HepG2 (cell line): ENCODE results near the gene MMS19. TPM values are rescaled to one million over a fixed set of nuclear protein-coding genes. Genes with fewer than 3 reads are reported as not detected.

Experiments used
- ATAC-seq: fragments of 200-7000 bp; cut with Tn5 transposase; 3 replicates; pipeline ENCODE4 v1.9.1; 2020; ENCODE audit warnings: mild to moderate bottlenecking, moderate library complexity
- BruUV-seq: library from RNA; stranded (reverse); fragments of 400-500 nt; replicated peaks from 2 replicates; lab custom pipeline; 2021; lab: Mats Ljungman, UMichigan
- CTCF ChIA-PET: fragments of 300-600 bp; formaldehyde crosslinking; extraction: SDS; loops from one replicate; lab custom pipeline; 2021; ENCODE audit warnings: low total read pairs, inconsistent platforms, low intra/inter-chr PET ratio; lab: Yijun Ruan, JAX
- POLR2A ChIA-PET: fragments of 350-600 bp; sonication (Branson Sonifier 250); formaldehyde crosslinking; loops from one replicate; lab custom pipeline; 2020; ENCODE audit warnings: antibody characterized with exemption, inconsistent platforms; lab: Yijun Ruan, JAX
- DNase-seq: peaks from one replicate; pipeline ENCODE4 v3.0.0-alpha.2; 2015; ENCODE audit warnings: low spot score
- FAIRE-seq: peaks from 3 replicates; lab custom pipeline; 2011; peaks lifted over from hg19 to GRCh38; lab: Jason Lieb, UNC
- H2AFZ ChIP-seq: one replicate; pipeline ENCODE4 v1.6.1; 2011; ENCODE audit warnings: low read length, inconsistent platforms
- H3K27ac ChIP-seq: fragments of 300-600 bp; 3 replicates; pipeline ENCODE4 v1.8.0; 2011; ENCODE audit warnings: mixed run types, mild to moderate bottlenecking, mixed read lengths, low read length, inconsistent platforms; ENCODE audit not compliant: insufficient read depth; ENCODE audit errors: extremely low read length
- H3K27me3 ChIP-seq, 2 experiments: fragments of 200-600 bp in 1 of 2; 2 replicates in 1 of 2; 3 replicates in 1 of 2; pipeline versions ENCODE4 v1.6.0 to v1.8.0; 2011; ENCODE audit warnings: low read length in 2 of 2, mild to moderate bottlenecking in 2 of 2, moderate library complexity in 2 of 2, inconsistent platforms in 1 of 2; ENCODE audit not compliant: insufficient read depth in 2 of 2, control insufficient read depth in 1 of 2
- H3K36me3 ChIP-seq, 2 experiments: fragments of 200-600 bp in 1 of 2; replicated peaks in 1 of 2; 2 replicates in 1 of 2; 3 replicates in 1 of 2; pipeline versions ENCODE4 v1.5.1 to v1.8.0; 2011; ENCODE audit warnings: low read length in 2 of 2, inconsistent platforms in 1 of 2; ENCODE audit not compliant: insufficient read depth in 2 of 2, control insufficient read depth in 1 of 2
- H3K4me1 ChIP-seq: 2 replicates; pipeline ENCODE4 v1.5.1; 2012; ENCODE audit warnings: low read length, inconsistent platforms; ENCODE audit not compliant: insufficient read depth
- H3K4me2 ChIP-seq: 2 replicates; pipeline ENCODE4 v1.6.0; 2011; ENCODE audit warnings: low read depth, low read length, inconsistent platforms
- H3K4me3 ChIP-seq, 3 experiments: fragments of 200-600 bp in 1 of 3; sonication (generic), shearing (Covaris generic) in 1 of 3; replicated peaks in 1 of 3; 2 replicates each; pipeline ENCODE4 v1.5.1; 2011 to 2016; ENCODE audit warnings: low read length in 3 of 3, inconsistent platforms in 2 of 3, low read depth in 2 of 3, mild to moderate bottlenecking in 2 of 3, control low read depth in 1 of 3, mixed read lengths in 1 of 3; ENCODE audit not compliant: insufficient read depth in 1 of 3
- H3K79me2 ChIP-seq: one replicate; pipeline ENCODE4 v1.6.1; 2011; ENCODE audit warnings: low read length, inconsistent platforms; ENCODE audit not compliant: insufficient read depth
- H3K9ac ChIP-seq: 2 replicates; pipeline ENCODE4 v1.6.0; 2011; ENCODE audit warnings: mild to moderate bottlenecking, low read depth, low read length, inconsistent platforms; ENCODE audit not compliant: insufficient read depth
- H3K9me3 ChIP-seq: 2 replicates; pipeline ENCODE4 v1.5.1; 2012; ENCODE audit warnings: mild to moderate bottlenecking, low read length
- H4K20me1 ChIP-seq: 2 replicates; pipeline ENCODE4 v1.6.0; 2011; ENCODE audit warnings: inconsistent platforms, mild to moderate bottlenecking, low read length, moderate library complexity; ENCODE audit not compliant: insufficient read depth
- AKAP8 ChIP-seq: sonication (generic); formaldehyde crosslinking; IDR thresholded peaks from 2 replicates; pipeline ENCODE4 v1.5.1; 2020; ENCODE audit warnings: mild to moderate bottlenecking, missing genetic modification reagents
- ARNT ChIP-seq: fragments of 450-650 bp; IDR thresholded peaks from 2 replicates; pipeline ENCODE4 v1.6.1; 2017
- DMAP1 ChIP-seq: IDR thresholded peaks from 2 replicates; pipeline ENCODE4 v1.6.1; 2016
- DPF2 ChIP-seq: sonication (generic); formaldehyde crosslinking; IDR thresholded peaks from 2 replicates; pipeline ENCODE4 v1.4.0; 2020; ENCODE audit warnings: mild to moderate bottlenecking, low read depth, missing genetic modification reagents, borderline replicate concordance
- FOXA3 ChIP-seq: IDR thresholded peaks from 2 replicates; pipeline ENCODE4 v1.6.1; 2016; ENCODE audit warnings: missing genetic modification reagents, missing compliant biosample characterization
- HMGA1 ChIP-seq: sonication (generic); formaldehyde crosslinking; conservative IDR thresholded peaks from 2 replicates; pipeline ENCODE4 v1.4.0; 2020; ENCODE audit warnings: missing genetic modification reagents
- ZNF230 ChIP-seq: sonication (generic); formaldehyde crosslinking; IDR thresholded peaks from 2 replicates; pipeline ENCODE4 v1.4.0; 2020; ENCODE audit warnings: mild to moderate bottlenecking, missing genetic modification reagents
- ZNF3 ChIP-seq: IDR thresholded peaks from 2 replicates; pipeline ENCODE4 v1.7.0; 2017; ENCODE audit warnings: inconsistent platforms
- WGBS: methylation state at CpG from one replicate; pipeline ENCODE4 v1.1.6; 2017; ENCODE audit warnings: low lambda C conversion rate; 5-methylcytosine and 5-hydroxymethylcytosine counted together
- in situ Hi-C: cut with HindIII; loops from 2 replicates; pipeline ENCODE4 v1.10.0; 2017; ENCODE audit warnings: low pct_unique_long_range_greater_than_20kb; ENCODE audit not compliant: extremely low pct_ligation_motif_present
- intact Hi-C: fragments of 100-400 bp; cut with micrococcal nuclease; formaldehyde crosslinking; loops from one replicate; pipeline ENCODE4 v1.10.0; 2022; ENCODE audit not compliant: unreplicated experiment
- polyA plus RNA-seq, 8 experiments: library from polyadenylated mRNA; depleted of rRNA in 3 of 8; stranded (reverse) in 7 of 8; unstranded in 1 of 8; fragments of >200 nt; fragmentation: Illumina TruSeq in 4 of 8; extraction: Trizol in 4 of 8; gene quantifications; 2 replicates each; pipeline versions ENCODE4 v1.2.1 to v1.2.3, GENCODE V29; 2011 to 2016; ENCODE audit warnings: low read depth in 4 of 8, missing spikeins in 1 of 8, mixed read lengths in 1 of 8; ENCODE audit not compliant: insufficient read depth in 1 of 8
- total RNA-seq, 5 experiments: library from RNA; depleted of rRNA; stranded (reverse); fragments of >200 nt; fragmentation: Illumina TruSeq; extraction: Trizol; gene quantifications; 2 replicates each; pipeline ENCODE4 v1.2.3, GENCODE V29; 2016; ENCODE audit warnings: low read depth in 1 of 5
- TF ChIP-seq, protein P1 (sequence below): sonication (generic); formaldehyde crosslinking; IDR thresholded peaks from 2 replicates; pipeline ENCODE4 v1.5.0; 2020; ENCODE audit warnings: missing genetic modification reagents
- TF ChIP-seq, protein P2 (sequence below): sonication (generic); formaldehyde crosslinking; IDR thresholded peaks from 2 replicates; pipeline ENCODE4 v1.5.1; 2020; ENCODE audit warnings: missing genetic modification reagents, mild to moderate bottlenecking, borderline replicate concordance
- TF ChIP-seq, protein P3 (sequence below): sonication (generic); formaldehyde crosslinking; IDR thresholded peaks from 2 replicates; pipeline ENCODE4 v1.5.0; 2020; ENCODE audit warnings: mild to moderate bottlenecking, missing genetic modification reagents
- TF ChIP-seq, protein P4 (sequence below): IDR thresholded peaks from 2 replicates; pipeline ENCODE4 v1.6.1; 2016; ENCODE audit warnings: mild to moderate bottlenecking, missing biosample characterization, missing genetic modification reagents
- TF ChIP-seq, protein P5 (sequence below): sonication (generic); formaldehyde crosslinking; IDR thresholded peaks from 2 replicates; pipeline ENCODE4 v1.4.0; 2020; ENCODE audit warnings: missing genetic modification reagents, mild to moderate bottlenecking, borderline replicate concordance
- TF ChIP-seq, protein P6 (sequence below), 2 experiments: fragments of 450-650 bp in 1 of 2; sonication (generic) in 1 of 2; formaldehyde crosslinking; IDR thresholded peaks; 2 replicates each; pipeline versions ENCODE4 v1.5.0 to v1.8.0; 2020 to 2022; ENCODE audit warnings: mild to moderate bottlenecking in 1 of 2, missing genetic modification reagents in 1 of 2

MMS19 gene
- total and polyA plus RNA-seq, 2 of the 13 experiments (the other 11 are each of a cell fraction or from before 2014, with no cell fraction given) = 76.4 to 107 TPM

DNA sequence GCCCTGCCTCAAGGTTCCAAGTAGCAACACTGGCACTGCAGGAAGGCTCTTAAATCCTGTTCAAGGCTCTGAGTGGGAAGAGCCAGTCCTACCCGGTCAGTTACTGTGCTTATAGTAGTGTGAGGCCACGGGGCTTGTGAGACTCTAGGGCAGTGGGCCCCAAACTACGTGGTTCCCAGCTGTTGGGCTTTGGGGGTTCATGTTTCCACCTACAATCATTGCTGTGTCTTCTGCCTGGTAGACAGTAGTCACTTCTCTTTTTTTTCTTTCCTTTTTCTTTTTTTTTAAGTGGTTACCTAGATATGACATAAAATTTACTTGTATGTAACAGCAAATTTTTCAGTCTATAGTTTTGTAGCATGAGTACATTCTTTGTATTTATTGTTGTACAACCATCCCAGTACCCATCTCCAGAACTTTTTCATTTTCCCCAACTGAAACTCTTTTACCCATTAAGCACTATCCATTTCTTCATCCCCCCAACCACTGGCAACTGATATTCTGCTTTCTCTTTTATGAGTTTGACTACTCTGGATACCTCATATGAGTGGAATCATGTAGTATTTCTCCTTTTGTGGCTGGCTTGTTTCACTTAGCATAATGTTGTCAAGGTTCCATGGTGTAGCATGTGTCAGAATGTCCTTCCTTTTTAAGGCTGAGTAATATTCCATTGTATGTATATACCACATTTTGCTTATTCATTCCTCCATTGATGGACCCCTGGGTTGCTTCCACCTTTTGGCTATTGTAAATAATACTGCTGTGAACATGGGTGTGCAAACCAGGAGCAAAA lies 8.2 kb upstream of the MMS19 start:
- 100% methylated on average over 2 of the region's 3 CpGs for WGBS
- Histone ChIP-seq H3K27me3 (no peaks in the 10 kb centered on the region), H3K27ac (no peak overlapping the region), H3K36me3 (no peaks in the 10 kb centered on the region; a peak in 1 of 5 replicates), H3K9me3 (no peaks in the 10 kb centered on the region), H4K20me1 (no peaks in the 10 kb centered on the region; the same call in 1 of the 2 replicates), H3K4me1 (peaks cover 9% of the 10 kb centered on the region), H3K79me2 (no peaks in the 10 kb centered on the region), H3K4me3 (no peak overlapping the region), H3K9ac (no peak overlapping the region), H3K4me2 (no peak overlapping the region), H2AFZ (no peak overlapping the region)
- ChIA-PET CTCF (no interaction called here), POLR2A (no interaction called here)
- no TSS peak for BruUV-seq
- intact Hi-C loops (no loop called here), in situ Hi-C loops (no loop called here)
- no peak for DNase-seq
- TF ChIP-seq, protein P1, sequence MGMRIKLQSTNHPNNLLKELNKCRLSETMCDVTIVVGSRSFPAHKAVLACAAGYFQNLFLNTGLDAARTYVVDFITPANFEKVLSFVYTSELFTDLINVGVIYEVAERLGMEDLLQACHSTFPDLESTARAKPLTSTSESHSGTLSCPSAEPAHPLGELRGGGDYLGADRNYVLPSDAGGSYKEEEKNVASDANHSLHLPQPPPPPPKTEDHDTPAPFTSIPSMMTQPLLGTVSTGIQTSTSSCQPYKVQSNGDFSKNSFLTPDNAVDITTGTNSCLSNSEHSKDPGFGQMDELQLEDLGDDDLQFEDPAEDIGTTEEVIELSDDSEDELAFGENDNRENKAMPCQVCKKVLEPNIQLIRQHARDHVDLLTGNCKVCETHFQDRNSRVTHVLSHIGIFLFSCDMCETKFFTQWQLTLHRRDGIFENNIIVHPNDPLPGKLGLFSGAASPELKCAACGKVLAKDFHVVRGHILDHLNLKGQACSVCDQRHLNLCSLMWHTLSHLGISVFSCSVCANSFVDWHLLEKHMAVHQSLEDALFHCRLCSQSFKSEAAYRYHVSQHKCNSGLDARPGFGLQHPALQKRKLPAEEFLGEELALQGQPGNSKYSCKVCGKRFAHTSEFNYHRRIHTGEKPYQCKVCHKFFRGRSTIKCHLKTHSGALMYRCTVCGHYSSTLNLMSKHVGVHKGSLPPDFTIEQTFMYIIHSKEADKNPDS (CRISPR knock-in tag) = no peak
- TF ChIP-seq DPF2 (no peak), ZNF230 (no peak), HMGA1 (no peak), ARNT (no peak), FOXA3 (CRISPR knock-in tag) (no peak), DMAP1 (CRISPR knock-in tag) (no peak), AKAP8 (CRISPR knock-in tag) (no peak), ZNF3 (no peak)
- TF ChIP-seq, protein P2, sequence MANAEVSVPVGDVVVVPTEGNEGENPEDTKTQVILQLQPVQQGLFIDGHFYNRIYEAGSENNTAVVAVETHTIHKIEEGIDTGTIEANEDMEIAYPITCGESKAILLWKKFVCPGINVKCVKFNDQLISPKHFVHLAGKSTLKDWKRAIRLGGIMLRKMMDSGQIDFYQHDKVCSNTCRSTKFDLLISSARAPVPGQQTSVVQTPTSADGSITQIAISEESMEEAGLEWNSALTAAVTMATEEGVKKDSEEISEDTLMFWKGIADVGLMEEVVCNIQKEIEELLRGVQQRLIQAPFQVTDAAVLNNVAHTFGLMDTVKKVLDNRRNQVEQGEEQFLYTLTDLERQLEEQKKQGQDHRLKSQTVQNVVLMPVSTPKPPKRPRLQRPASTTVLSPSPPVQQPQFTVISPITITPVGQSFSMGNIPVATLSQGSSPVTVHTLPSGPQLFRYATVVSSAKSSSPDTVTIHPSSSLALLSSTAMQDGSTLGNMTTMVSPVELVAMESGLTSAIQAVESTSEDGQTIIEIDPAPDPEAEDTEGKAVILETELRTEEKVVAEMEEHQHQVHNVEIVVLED (CRISPR knock-in tag) = no peak
- TF ChIP-seq, protein P3, sequence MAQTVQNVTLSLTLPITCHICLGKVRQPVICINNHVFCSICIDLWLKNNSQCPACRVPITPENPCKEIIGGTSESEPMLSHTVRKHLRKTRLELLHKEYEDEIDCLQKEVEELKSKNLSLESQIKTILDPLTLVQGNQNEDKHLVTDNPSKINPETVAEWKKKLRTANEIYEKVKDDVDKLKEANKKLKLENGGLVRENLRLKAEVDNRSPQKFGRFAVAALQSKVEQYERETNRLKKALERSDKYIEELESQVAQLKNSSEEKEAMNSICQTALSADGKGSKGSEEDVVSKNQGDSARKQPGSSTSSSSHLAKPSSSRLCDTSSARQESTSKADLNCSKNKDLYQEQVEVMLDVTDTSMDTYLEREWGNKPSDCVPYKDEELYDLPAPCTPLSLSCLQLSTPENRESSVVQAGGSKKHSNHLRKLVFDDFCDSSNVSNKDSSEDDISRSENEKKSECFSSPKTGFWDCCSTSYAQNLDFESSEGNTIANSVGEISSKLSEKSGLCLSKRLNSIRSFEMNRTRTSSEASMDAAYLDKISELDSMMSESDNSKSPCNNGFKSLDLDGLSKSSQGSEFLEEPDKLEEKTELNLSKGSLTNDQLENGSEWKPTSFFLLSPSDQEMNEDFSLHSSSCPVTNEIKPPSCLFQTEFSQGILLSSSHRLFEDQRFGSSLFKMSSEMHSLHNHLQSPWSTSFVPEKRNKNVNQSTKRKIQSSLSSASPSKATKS = no peak
- TF ChIP-seq, protein P4, sequence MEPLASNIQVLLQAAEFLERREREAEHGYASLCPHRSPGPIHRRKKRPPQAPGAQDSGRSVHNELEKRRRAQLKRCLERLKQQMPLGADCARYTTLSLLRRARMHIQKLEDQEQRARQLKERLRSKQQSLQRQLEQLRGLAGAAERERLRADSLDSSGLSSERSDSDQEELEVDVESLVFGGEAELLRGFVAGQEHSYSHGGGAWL = no peak
- TF ChIP-seq, protein P5, sequence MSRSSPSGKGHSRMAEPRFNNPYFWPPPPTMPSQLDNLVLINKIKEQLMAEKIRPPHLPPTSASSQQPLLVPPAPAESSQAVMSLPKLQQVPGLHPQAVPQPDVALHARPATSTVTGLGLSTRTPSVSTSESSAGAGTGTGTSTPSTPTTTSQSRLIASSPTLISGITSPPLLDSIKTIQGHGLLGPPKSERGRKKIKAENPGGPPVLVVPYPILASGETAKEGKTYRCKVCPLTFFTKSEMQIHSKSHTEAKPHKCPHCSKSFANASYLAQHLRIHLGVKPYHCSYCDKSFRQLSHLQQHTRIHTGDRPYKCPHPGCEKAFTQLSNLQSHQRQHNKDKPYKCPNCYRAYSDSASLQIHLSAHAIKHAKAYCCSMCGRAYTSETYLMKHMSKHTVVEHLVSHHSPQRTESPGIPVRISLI (CRISPR knock-in tag) = no peak
- TF ChIP-seq, protein P6, sequence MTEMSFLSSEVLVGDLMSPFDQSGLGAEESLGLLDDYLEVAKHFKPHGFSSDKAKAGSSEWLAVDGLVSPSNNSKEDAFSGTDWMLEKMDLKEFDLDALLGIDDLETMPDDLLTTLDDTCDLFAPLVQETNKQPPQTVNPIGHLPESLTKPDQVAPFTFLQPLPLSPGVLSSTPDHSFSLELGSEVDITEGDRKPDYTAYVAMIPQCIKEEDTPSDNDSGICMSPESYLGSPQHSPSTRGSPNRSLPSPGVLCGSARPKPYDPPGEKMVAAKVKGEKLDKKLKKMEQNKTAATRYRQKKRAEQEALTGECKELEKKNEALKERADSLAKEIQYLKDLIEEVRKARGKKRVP (CRISPR knock-in tag; IDR thresholded peaks at IDR 0.05) = no peak
- ATAC-seq = no peak
- no peak for FAIRE-seq
